ENCODE results near the gene FGD5.

The FGD5 gene

GRCh38 chr3:14814411-14814871 is 4.3 kb upstream of the FGD5 start:
- Histone ChIP-seq H3K27me3 (ENCODE audit: control insufficient read depth in 1 of 2, insufficient read depth in 1 of 2, low read length in 2 of 2) (peaks cover 51 to 65% of the 10 kb centered on the region in 2 experiments), H2AFZ (ENCODE audit: low read depth, low read length) (no peak overlapping the region), H3K4ac (ENCODE audit: low read depth in 1 of 2, low read length in 2 of 2) (no peak overlapping the region), H3K9ac (ENCODE audit: low read length) (no peak overlapping the region), H2AK5ac (ENCODE audit: low read length, severe bottlenecking) (no peak overlapping the region), H3K23ac (ENCODE audit: low read length in 2 of 2) (no peak overlapping the region), H3K4me3 (ENCODE audit: insufficient read depth in 1 of 2, low read depth in 1 of 2, low read length in 2 of 2) (no peak overlapping the region), H2BK120ac (ENCODE audit: low read depth, low read length) (no peak overlapping the region), H3K9me3 (ENCODE audit: control insufficient read depth, low read length) (no peaks in the 10 kb centered on the region), H3K4me2 (ENCODE audit: low read length, poor library complexity, severe bottlenecking) (no peak overlapping the region), H2BK12ac (ENCODE audit: low read length in 2 of 2) (no peak overlapping the region), H4K8ac (ENCODE audit: low read length) (no peak overlapping the region), H3K18ac (ENCODE audit: low read depth in 1 of 2, low read length in 2 of 2) (no peak overlapping the region), H3K4me1 (ENCODE audit: control insufficient read depth, insufficient read depth, low read depth, low read length) (peaks cover 2% of the 10 kb centered on the region), H2BK5ac (ENCODE audit: low read depth, low read length, poor library complexity, severe bottlenecking) (no peak overlapping the region), H4K91ac (ENCODE audit: low read length) (no peak overlapping the region), H3K14ac (ENCODE audit: low read length in 2 of 2) (no peak overlapping the region), H3K79me1 (replicated peaks; ENCODE audit: low read length, poor library complexity, severe bottlenecking) (no peaks in the 10 kb centered on the region), H2BK15ac (ENCODE audit: low read depth, poor library complexity, severe bottlenecking) (no peak overlapping the region), H3K36me3 (ENCODE audit: control insufficient read depth in 1 of 2, insufficient read depth in 2 of 2, low read depth in 1 of 2, low read length in 2 of 2) (no peaks in the 10 kb centered on the region), H3K27ac (ENCODE audit: low read length, poor library complexity, severe bottlenecking) (no peak overlapping the region)
- DNase-seq, result no peak
- 57% methylated on average over 4 of the region's 4 CpGs for WGBS

DNA sequence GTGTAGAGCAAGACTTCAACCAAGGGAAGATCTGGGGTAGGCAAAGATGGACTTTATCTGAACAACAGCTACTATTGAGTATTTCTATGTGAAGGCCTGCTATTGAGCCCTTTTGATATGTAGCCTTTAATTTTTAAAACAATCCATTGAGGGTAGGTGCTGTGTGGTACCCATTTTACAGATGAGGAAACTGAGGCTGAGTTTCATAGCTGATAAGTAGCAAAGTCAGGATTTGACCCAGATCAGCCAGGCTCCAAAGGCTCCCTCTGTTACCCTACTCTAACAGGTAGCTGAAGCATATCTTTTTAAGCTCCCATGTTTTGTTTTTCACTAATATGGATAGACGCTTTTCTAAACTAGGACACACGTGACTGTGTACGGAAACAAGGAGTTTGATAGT is 2.4 kb upstream of the FGD5 start:
- Histone ChIP-seq H3K9me3 (ENCODE audit: control insufficient read depth, low read length) (no peaks in the 10 kb centered on the region), H3K4me2 (ENCODE audit: low read length, poor library complexity, severe bottlenecking) (no peak overlapping the region), H3K4me1 (ENCODE audit: control insufficient read depth, insufficient read depth, low read depth, low read length) (no peaks in the 10 kb centered on the region), H4K8ac (ENCODE audit: low read length) (no peak overlapping the region), H2BK120ac (ENCODE audit: low read depth, low read length) (no peak overlapping the region), H3K23ac (ENCODE audit: low read length in 2 of 2) (no peak overlapping the region), H3K27me3 (ENCODE audit: control insufficient read depth in 1 of 2, insufficient read depth in 1 of 2, low read length in 2 of 2) (peaks cover 50 to 51% of the 10 kb centered on the region in 2 experiments), H3K9ac (ENCODE audit: low read length) (no peak overlapping the region), H2BK5ac (ENCODE audit: low read depth, low read length, poor library complexity, severe bottlenecking) (no peak overlapping the region), H3K14ac (ENCODE audit: low read length in 2 of 2) (no peak overlapping the region), H2BK15ac (ENCODE audit: low read depth, poor library complexity, severe bottlenecking) (no peak overlapping the region), H2AFZ (ENCODE audit: low read depth, low read length) (no peak overlapping the region), H3K79me1 (replicated peaks; ENCODE audit: low read length, poor library complexity, severe bottlenecking) (no peaks in the 10 kb centered on the region), H2BK12ac (ENCODE audit: low read length in 2 of 2) (no peak overlapping the region), H3K36me3 (ENCODE audit: control insufficient read depth in 1 of 2, insufficient read depth in 2 of 2, low read depth in 1 of 2, low read length in 2 of 2) (no peaks in the 10 kb centered on the region), H3K27ac (ENCODE audit: low read length, poor library complexity, severe bottlenecking) (no peak overlapping the region), H3K18ac (ENCODE audit: low read depth in 1 of 2, low read length in 2 of 2) (no peak overlapping the region), H4K91ac (ENCODE audit: low read length) (no peak overlapping the region), H3K4ac (ENCODE audit: low read depth in 1 of 2, low read length in 2 of 2) (no peak overlapping the region), H2AK5ac (ENCODE audit: low read length, severe bottlenecking) (no peak overlapping the region), H3K4me3 (ENCODE audit: insufficient read depth in 1 of 2, low read depth in 1 of 2, low read length in 2 of 2) (no peak overlapping the region)
- DNase-seq, result no peak
- WGBS, result 95% methylated on average over 3 of the region's 3 CpGs

DNA sequence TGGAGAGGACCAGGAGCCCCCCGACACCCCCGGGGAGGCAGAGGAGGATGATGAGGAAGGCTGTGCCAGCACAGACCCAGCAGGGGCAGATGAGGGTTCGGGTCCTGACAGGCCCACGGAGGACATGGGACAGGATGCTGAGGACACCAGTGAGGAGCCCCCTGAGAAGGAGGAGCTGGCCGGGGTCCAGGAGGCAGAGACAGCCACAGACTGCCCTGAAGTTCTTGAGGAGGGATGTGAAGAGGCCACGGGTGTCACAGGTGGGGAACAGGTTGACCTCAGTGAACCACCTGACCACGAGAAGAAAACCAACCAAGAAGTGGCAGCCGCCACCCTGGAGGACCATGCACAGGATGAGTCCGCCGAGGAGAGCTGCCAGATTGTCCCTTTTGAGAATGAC is 909 bp downstream of the FGD5 start:
- H2AFZ ChIP-seq (ENCODE audit: low read depth, low read length), result no peak overlapping the region
- no peak overlapping the region for H2AK5ac ChIP-seq (ENCODE audit: low read length, severe bottlenecking)
- H3K27me3 ChIP-seq (ENCODE audit: control insufficient read depth in 1 of 2, insufficient read depth in 1 of 2, low read length in 2 of 2), result peaks cover 38 to 40% of the 10 kb centered on the region in 2 experiments
- H3K4me1 ChIP-seq (ENCODE audit: control insufficient read depth, insufficient read depth, low read depth, low read length), result no peaks in the 10 kb centered on the region
- WGBS, result 83% methylated on average over 10 of the region's 10 CpGs
- no peaks in the 10 kb centered on the region for H3K9me3 ChIP-seq (ENCODE audit: control insufficient read depth, low read length)
- H3K36me3 ChIP-seq (ENCODE audit: control insufficient read depth in 1 of 2, insufficient read depth in 2 of 2, low read depth in 1 of 2, low read length in 2 of 2), result no peaks in the 10 kb centered on the region
- no peaks in the 10 kb centered on the region for H3K79me1 ChIP-seq (replicated peaks; ENCODE audit: low read length, poor library complexity, severe bottlenecking)
- no peak overlapping the region for H2BK12ac ChIP-seq (ENCODE audit: low read length in 2 of 2)
- no peak overlapping the region for H3K23ac ChIP-seq (ENCODE audit: low read length in 2 of 2)
- no peak overlapping the region for H3K14ac ChIP-seq (ENCODE audit: low read length in 2 of 2)
- no peak overlapping the region for H2BK120ac ChIP-seq (ENCODE audit: low read depth, low read length)
- H2BK15ac ChIP-seq (ENCODE audit: low read depth, poor library complexity, severe bottlenecking), result no peak overlapping the region
- H2BK5ac ChIP-seq (ENCODE audit: low read depth, low read length, poor library complexity, severe bottlenecking), result no peak overlapping the region
- no peak for DNase-seq
- H3K27ac ChIP-seq (ENCODE audit: low read length, poor library complexity, severe bottlenecking), result no peak overlapping the region
- no peak overlapping the region for H3K18ac ChIP-seq (ENCODE audit: low read depth in 1 of 2, low read length in 2 of 2)
- H3K4me2 ChIP-seq (ENCODE audit: low read length, poor library complexity, severe bottlenecking), result no peak overlapping the region
- no peak overlapping the region for H3K4ac ChIP-seq (ENCODE audit: low read depth in 1 of 2, low read length in 2 of 2)
- H3K4me3 ChIP-seq (ENCODE audit: insufficient read depth in 1 of 2, low read depth in 1 of 2, low read length in 2 of 2), result no peak overlapping the region
- no peak overlapping the region for H3K9ac ChIP-seq (ENCODE audit: low read length)
- no peak overlapping the region for H4K91ac ChIP-seq (ENCODE audit: low read length)
- no peak overlapping the region for H4K8ac ChIP-seq (ENCODE audit: low read length)

DNA sequence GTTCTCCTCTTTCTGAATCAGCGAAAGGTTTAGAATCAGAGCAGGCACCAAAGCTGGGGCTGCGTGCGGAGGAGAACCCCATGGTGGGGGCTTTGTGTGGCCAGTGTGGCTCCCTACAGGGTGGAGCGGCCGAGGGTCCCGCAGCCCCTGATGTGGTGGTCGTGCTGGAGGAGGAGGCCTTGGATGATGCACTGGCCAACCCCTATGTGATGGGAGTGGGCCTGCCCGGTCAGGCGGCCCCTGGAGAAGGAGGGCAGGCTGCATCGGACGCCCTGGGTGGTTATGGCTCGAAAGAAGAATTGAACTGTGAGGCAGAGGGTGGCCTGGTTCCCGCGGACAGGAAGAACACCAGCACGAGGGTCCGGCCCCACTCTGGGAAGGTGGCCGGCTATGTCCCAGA is 1.4 kb downstream of the FGD5 start:
- Histone ChIP-seq H3K4me2 (ENCODE audit: low read length, poor library complexity, severe bottlenecking) (no peak overlapping the region), H2BK120ac (ENCODE audit: low read depth, low read length) (no peak overlapping the region), H2BK15ac (ENCODE audit: low read depth, poor library complexity, severe bottlenecking) (no peak overlapping the region), H3K14ac (ENCODE audit: low read length in 2 of 2) (no peak overlapping the region), H3K18ac (ENCODE audit: low read depth in 1 of 2, low read length in 2 of 2) (no peak overlapping the region), H3K4ac (ENCODE audit: low read depth in 1 of 2, low read length in 2 of 2) (no peak overlapping the region), H3K9me3 (ENCODE audit: control insufficient read depth, low read length) (no peaks in the 10 kb centered on the region), H2AFZ (ENCODE audit: low read depth, low read length) (no peak overlapping the region), H3K27me3 (ENCODE audit: control insufficient read depth in 1 of 2, insufficient read depth in 1 of 2, low read length in 2 of 2) (peaks cover 37 to 40% of the 10 kb centered on the region in 2 experiments), H3K4me1 (ENCODE audit: control insufficient read depth, insufficient read depth, low read depth, low read length) (no peaks in the 10 kb centered on the region), H3K27ac (ENCODE audit: low read length, poor library complexity, severe bottlenecking) (no peak overlapping the region), H2BK12ac (ENCODE audit: low read length in 2 of 2) (no peak overlapping the region), H2AK5ac (ENCODE audit: low read length, severe bottlenecking) (no peak overlapping the region), H4K91ac (ENCODE audit: low read length) (no peak overlapping the region), H4K8ac (ENCODE audit: low read length) (no peak overlapping the region), H3K9ac (ENCODE audit: low read length) (no peak overlapping the region), H3K23ac (ENCODE audit: low read length in 2 of 2) (no peak overlapping the region), H2BK5ac (ENCODE audit: low read depth, low read length, poor library complexity, severe bottlenecking) (no peak overlapping the region), H3K36me3 (ENCODE audit: control insufficient read depth in 1 of 2, insufficient read depth in 2 of 2, low read depth in 1 of 2, low read length in 2 of 2) (no peaks in the 10 kb centered on the region), H3K79me1 (replicated peaks; ENCODE audit: low read length, poor library complexity, severe bottlenecking) (no peaks in the 10 kb centered on the region), H3K4me3 (ENCODE audit: insufficient read depth in 1 of 2, low read depth in 1 of 2, low read length in 2 of 2) (no peak overlapping the region)
- 91% methylated on average over 17 of the region's 17 CpGs for WGBS
- no peak for DNase-seq
